ENCODE data around the gene COLEC12. TPM values are rescaled to one million over a fixed set of nuclear protein-coding genes. Genes with fewer than 3 reads are reported as not detected.

The COLEC12 gene
- polyA plus RNA-seq, 6 donors from 2014 or later: not detected

DNA sequence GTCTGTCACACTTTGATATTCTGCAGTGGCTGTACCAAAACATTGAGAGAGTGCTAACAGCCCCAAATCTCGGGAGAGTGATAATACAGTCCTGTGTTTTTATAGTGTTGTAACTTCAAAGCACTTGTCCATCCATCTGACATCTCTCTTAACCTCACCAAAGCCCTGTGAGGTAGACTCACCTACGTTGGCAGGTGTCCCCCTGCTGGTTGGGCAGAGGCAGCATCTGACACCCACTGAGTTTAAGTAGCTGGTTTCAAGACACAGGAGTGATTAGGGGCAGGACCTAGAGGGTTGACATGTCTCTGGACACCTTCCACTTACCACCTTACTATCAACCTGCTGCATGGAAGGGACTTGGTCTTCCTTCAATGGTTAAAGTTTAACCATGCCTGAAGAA is 22.9 kb downstream of the COLEC12 start:
- H3K27ac Mint-ChIP-seq: no peak overlapping the region
- no peaks in the 10 kb centered on the region for H3K9me3 Mint-ChIP-seq
- H3K36me3 Mint-ChIP-seq: no peaks in the 10 kb centered on the region
- H3K4me3 Mint-ChIP-seq: no peak overlapping the region
- DNase-seq: no peak
- no peak for ATAC-seq (ENCODE audit: low read depth in 2 of 2)
- peaks cover 0 to 20% (median 0%) of the 10 kb centered on the region in 3 donors for H3K27me3 Mint-ChIP-seq
- H3K4me1 Mint-ChIP-seq: no peaks in the 10 kb centered on the region

DNA sequence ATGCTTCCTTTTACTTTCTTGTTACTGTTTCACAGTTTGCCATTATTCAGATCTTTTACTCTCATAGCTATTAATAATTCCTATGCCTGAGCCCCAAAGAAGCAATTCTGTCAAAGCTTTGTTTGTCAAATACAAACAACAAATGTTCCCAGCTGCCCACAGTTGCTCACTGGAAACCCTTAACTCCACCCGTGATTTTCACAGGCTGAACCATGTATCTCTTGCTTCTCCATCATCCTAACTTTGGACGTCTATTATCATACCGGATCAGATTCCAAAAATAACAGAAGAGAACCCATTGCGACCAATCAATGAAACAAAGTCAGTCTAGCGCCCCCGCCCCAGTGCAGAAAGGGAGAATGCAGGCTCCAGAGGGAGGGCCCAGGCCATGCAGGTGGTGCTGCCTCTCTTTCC is 24.2 kb downstream of the COLEC12 start:
- H3K36me3 Mint-ChIP-seq: no peaks in the 10 kb centered on the region
- no peaks in the 10 kb centered on the region for H3K9me3 Mint-ChIP-seq
- H3K27ac Mint-ChIP-seq: no peak overlapping the region
- H3K4me1 Mint-ChIP-seq: no peaks in the 10 kb centered on the region
- no peak for DNase-seq
- H3K4me3 Mint-ChIP-seq: no peak overlapping the region
- ATAC-seq (ENCODE audit: low read depth in 2 of 2): no peak
- H3K27me3 Mint-ChIP-seq: peaks cover 0 to 20% (median 0%) of the 10 kb centered on the region in 3 donors

DNA sequence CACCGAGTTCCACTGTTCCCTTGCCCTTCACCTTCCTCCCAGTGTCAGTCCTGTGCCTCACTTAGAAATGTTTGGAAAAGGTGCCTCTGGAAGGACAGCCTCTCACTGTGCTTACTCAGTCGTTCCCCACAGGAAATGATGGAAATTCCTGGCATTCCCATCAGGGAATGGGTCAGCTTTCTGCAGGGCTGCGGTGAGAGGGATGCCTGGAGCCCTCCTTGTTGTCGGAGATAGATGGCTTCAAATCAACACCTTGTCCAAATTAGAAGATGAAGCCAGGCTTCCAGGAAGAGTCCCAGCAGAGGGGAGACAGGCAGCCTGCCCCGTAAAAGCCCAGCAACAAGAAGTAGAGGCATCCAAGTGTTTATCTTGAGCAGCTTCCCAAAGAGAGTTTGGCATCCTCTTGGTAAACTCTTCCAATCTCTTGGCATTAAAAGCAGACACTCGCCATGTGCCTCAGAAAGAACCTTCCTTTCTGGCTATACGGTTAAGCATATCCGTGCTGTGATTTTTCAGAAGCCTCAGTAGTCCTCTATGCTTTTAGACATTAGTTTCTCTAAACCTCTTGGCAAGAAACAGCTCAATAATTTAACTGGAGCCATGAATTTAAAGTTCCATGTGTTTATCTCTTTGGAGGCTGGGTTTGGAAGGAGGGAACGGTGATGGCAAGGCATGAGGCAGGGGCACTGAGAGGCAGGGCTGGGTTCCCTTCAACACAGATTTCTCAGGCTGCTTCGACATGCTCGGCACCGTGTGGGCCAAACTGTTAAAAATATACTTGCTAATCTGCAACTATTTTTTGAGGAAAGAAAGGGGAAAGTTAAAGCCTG is 25.1 kb downstream of the COLEC12 start:
- no peak for DNase-seq
- no peaks in the 10 kb centered on the region for H3K36me3 Mint-ChIP-seq
- H3K27ac Mint-ChIP-seq: no peak overlapping the region
- H3K9me3 Mint-ChIP-seq: no peaks in the 10 kb centered on the region
- peaks cover 0 to 20% (median 0%) of the 10 kb centered on the region in 3 donors for H3K27me3 Mint-ChIP-seq
- no peak overlapping the region for H3K4me3 Mint-ChIP-seq
- H3K4me1 Mint-ChIP-seq: no peaks in the 10 kb centered on the region
- no peak for ATAC-seq (ENCODE audit: low read depth in 2 of 2)

DNA sequence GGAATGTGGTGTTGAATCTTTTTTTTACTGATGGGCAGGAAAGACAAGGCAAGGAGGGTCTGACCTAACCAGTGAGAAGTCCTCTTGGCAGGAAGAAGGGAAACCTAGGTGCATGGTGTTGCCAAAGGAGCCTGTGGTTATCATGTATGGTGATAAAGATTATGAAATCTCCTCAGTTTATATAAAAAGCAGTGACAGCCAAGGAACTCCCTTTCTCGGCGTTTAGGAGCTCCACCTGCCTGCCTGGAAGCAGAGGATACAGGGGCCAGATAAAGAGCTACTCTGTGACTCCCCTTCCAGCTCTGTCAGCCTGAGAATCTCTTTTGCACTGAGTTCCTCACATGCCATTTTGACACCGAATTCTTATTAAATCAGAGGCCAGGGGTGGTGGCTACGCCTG is 26.1 kb downstream of the COLEC12 start:
- DNase-seq (no peak), ATAC-seq (ENCODE audit: low read depth in 2 of 2) (no peak)
- Mint-ChIP-seq H3K4me1 (no peaks in the 10 kb centered on the region), H3K27me3 (peaks cover 0 to 10% (median 0%) of the 10 kb centered on the region in 3 donors), H3K4me3 (no peak overlapping the region), H3K9me3 (no peaks in the 10 kb centered on the region), H3K27ac (no peak overlapping the region), H3K36me3 (no peaks in the 10 kb centered on the region)

DNA sequence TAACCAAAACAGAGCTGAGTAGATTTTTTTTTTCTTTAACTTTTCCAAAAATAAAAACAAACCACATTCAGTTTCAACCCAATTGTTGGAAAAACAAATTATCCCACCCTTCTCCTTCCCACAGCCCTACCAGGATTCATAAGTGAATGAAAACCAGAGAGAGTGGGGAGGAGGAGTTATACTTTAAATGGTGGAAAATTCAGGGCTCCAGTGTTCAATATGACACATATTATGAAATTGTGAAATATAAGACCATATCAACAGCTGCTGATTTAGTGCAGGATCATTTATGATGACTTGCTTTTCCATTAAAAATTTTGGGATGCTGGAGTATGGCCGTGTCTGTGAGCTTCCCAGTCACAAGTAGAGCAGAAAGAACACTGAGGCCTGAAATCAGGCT is 26.7 kb downstream of the COLEC12 start:
- Mint-ChIP-seq H3K27me3 (peaks cover 0 to 5% (median 0%) of the 10 kb centered on the region in 3 donors), H3K27ac (no peak overlapping the region), H3K4me3 (no peak overlapping the region), H3K36me3 (no peaks in the 10 kb centered on the region), H3K9me3 (no peaks in the 10 kb centered on the region), H3K4me1 (no peaks in the 10 kb centered on the region)
- ATAC-seq (ENCODE audit: low read depth in 2 of 2) (no peak), DNase-seq (no peak)

DNA sequence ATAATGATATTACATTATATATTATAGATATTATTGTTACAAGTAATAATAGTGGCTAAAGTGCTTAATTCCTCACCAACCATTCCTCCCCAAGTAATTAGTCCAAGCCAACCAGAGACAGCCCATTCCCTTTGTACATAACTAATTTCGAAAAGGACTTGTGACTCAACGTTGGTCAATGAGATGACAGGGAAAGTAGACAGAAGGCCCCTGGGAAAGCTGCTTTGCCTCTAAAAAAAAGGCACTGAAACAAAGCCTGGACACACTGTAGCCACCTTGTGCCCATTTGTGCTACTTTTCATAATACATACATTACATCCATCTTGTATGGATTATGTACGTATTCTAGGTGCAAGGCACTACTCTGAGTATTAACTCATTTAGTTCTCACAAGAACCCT is 28.8 kb downstream of the COLEC12 start:
- Mint-ChIP-seq H3K36me3 (no peaks in the 10 kb centered on the region), H3K9me3 (no peaks in the 10 kb centered on the region), H3K27ac (no peak overlapping the region), H3K27me3 (peaks cover 0 to 6% (median 0%) of the 10 kb centered on the region in 3 donors), H3K4me1 (no peaks in the 10 kb centered on the region), H3K4me3 (no peak overlapping the region)
- DNase-seq: no peak
- ATAC-seq (ENCODE audit: low read depth in 2 of 2): no peak

DNA sequence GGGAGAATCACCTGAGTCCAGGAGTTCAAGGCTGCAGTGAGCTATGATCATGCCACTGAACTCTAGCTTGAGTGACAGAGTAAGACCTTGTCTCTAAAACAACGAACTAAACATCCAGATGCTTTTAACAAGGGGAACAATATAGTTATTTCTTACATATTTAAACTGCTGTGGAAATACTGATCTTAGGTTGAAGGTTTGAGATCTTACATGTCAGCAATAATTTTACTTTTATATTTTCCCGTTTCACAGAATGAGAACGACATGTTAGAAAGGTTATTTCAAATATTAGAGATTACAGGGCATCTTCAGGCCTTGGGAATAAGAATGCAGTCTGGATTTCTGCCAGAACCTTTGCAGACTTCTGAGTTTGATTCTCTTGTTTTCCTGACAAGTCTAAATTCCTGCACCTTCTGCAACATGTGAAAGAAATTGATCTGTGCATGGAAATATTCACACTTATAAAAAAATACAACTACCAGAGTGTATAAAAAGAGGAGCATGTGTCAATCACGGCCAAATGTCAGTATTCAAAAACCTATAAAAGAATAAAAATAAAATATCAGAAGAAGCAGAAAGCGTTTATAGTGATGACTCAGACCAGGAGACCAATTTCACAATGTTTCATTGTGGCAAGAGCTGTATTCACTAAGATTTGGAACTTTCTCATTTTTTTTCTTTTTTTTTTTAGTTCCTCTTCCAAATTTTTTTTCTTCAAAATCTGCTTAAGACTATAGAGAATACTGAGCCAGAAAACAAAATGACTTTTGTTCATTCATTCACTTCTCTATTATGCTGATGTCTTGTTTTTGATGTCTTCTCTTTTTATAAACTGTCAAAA is 29.6 kb downstream of the COLEC12 start:
- Mint-ChIP-seq H3K9me3 (no peaks in the 10 kb centered on the region), H3K36me3 (no peaks in the 10 kb centered on the region), H3K27ac (no peak overlapping the region), H3K4me3 (no peak overlapping the region), H3K27me3 (peaks cover 0 to 12% (median 0%) of the 10 kb centered on the region in 3 donors), H3K4me1 (no peaks in the 10 kb centered on the region)
- DNase-seq (no peak), ATAC-seq (ENCODE audit: low read depth in 2 of 2) (no peak)

DNA sequence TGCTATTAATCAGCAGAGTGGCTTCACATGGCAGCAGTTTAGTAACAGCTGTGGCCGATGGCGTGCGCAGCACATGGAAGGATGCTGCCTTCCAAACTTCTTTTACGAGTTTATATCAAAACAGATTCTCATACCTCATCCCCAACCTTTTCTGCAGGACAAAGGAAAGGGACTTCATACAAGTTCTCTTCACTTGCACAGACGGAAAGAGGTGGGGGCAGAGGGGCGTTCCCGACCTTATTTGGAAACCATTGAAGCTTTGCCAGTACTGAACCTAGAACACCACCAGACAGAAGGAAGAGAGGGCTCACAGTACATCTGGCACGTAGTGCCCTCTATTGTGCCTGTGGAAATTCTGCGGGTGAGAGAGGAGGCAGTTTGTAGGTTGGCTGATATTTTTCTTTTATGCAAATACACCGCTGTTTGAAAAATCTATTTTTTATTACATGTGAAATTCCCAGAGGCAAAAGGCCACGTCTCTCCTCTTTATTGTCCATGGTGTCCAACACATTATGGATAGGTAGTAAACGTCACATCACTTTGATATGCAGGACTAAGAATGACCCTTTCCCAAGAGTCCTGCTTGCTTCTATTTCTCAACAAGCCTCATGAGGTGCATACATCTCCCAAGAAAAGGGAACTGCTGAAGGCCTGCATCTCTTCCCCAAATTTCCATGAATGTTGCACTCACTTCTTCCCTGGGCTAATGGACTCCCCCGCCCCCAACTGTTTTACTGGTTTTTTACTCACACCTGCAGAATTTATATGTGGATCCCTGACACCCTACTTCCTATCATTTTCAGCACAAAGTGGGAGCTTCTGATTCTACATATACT is 31.3 kb downstream of the COLEC12 start:
- H3K27ac Mint-ChIP-seq: peak overlapping the region in 1 of 6 donors; percentile 19
- H3K9me3 Mint-ChIP-seq: no peaks in the 10 kb centered on the region
- DNase-seq (no peak), ATAC-seq (ENCODE audit: low read depth in 2 of 2) (peak in 1 of 2 donors; percentile 40)
- H3K4me1 Mint-ChIP-seq: peaks cover 2 to 3% (median 3%) of the 10 kb centered on the region in 3 donors
- H3K27me3 Mint-ChIP-seq: peaks cover 3 to 14% (median 5%) of the 10 kb centered on the region in 3 donors
- H3K4me3 Mint-ChIP-seq: no peak overlapping the region
- H3K36me3 Mint-ChIP-seq: no peaks in the 10 kb centered on the region

DNA sequence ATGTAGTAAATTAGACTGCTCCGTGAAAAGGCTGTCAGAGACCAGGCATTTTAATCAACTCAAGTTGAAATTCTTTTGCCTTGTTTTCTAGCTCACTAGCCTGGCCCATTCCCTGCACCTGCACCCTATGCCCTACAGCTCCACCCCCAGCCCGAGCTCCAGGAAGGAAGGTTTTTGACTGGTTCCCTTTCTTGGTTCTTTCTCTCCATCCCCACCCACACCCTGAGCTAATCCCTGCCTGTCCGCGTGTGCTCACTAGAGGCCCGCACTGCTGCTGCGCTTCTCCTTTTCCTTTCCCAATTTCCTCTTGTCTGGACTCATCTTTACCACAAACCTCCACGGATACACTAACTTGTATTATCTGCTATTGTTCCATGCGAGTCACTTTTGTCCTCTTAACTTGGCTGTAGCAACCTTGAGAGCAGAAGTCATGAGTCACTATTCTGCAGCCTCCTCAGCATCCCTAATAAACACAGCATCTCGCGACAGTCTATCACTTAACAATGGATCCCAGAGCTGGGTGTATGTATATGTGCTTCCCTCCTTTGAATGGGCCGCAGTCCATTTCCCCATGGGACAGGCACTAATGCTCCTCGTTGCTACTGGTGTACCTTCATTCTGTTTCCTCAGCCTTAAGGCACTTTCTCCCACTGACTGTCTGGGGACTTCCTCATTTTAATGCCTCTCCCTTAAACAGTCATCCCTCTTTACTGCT is 36.5 kb downstream of the COLEC12 start:
- peaks cover 7 to 11% (median 10%) of the 10 kb centered on the region in 3 donors for H3K4me1 Mint-ChIP-seq
- H3K36me3 Mint-ChIP-seq: no peaks in the 10 kb centered on the region
- ATAC-seq (ENCODE audit: low read depth in 2 of 2): no peak
- DNase-seq: no peak
- H3K9me3 Mint-ChIP-seq: peaks cover 0 to 8% (median 0%) of the 10 kb centered on the region in 7 donors
- H3K4me3 Mint-ChIP-seq: no peak overlapping the region
- H3K27ac Mint-ChIP-seq: no peak overlapping the region
- peaks cover 6 to 25% (median 9%) of the 10 kb centered on the region in 3 donors for H3K27me3 Mint-ChIP-seq

DNA sequence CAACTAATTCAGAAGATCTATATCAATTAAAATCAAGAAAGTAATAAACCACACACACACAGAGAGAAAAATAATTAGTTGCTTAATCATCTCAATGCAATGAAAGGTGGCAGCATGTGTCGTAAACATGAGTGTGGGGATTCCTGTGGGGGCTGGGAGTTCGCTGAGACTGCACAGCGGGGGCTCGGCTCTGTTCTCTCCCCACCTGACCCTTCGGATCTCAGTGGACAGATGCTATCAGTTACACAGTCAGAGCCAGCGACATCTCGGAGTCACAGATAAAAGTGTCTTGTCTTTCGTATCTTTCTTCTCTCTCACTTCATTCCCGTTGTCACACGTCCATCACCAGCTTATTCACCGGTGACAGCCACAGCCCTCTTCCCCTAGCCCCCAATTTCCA is 37.1 kb downstream of the COLEC12 start:
- H3K27me3 Mint-ChIP-seq: peaks cover 6 to 25% (median 9%) of the 10 kb centered on the region in 3 donors
- ATAC-seq (ENCODE audit: low read depth in 2 of 2): no peak
- H3K36me3 Mint-ChIP-seq: no peaks in the 10 kb centered on the region

DNA sequence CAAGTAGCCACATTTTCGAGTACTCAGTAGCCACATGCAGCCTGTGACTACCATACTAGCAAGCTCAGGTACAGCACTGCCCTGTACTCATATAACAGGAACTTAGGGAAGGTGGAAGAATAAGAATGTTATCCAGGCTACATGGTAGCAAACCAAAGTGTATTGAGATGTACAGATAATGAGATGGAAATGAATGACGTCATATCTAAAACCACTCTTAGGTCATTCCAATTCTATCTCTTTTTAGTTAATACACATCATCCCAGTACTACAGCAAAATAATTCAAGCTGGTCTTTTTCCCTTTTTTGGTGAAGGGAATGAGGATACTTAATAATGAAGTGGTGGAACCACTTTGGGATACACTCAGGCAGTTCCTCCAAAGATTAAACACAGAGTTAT is 38.7 kb downstream of the COLEC12 start:
- Mint-ChIP-seq H3K36me3 (no peaks in the 10 kb centered on the region), H3K27ac (no peak overlapping the region), H3K4me3 (no peak overlapping the region), H3K27me3 (peaks cover 9 to 24% (median 11%) of the 10 kb centered on the region in 3 donors), H3K9me3 (peaks cover 0 to 8% (median 0%) of the 10 kb centered on the region in 7 donors), H3K4me1 (peaks cover 7 to 15% (median 11%) of the 10 kb centered on the region in 3 donors)
- no peak for DNase-seq
- ATAC-seq (ENCODE audit: low read depth in 2 of 2): no peak

More for the DNA sequence above, 37.1 kb downstream of the COLEC12 start:
- Mint-ChIP-seq H3K4me1 (peaks cover 7 to 11% (median 10%) of the 10 kb centered on the region in 3 donors), H3K27ac (no peak overlapping the region), H3K4me3 (no peak overlapping the region), H3K9me3 (peaks cover 0 to 8% (median 0%) of the 10 kb centered on the region in 7 donors)
- no peak for DNase-seq

DNA sequence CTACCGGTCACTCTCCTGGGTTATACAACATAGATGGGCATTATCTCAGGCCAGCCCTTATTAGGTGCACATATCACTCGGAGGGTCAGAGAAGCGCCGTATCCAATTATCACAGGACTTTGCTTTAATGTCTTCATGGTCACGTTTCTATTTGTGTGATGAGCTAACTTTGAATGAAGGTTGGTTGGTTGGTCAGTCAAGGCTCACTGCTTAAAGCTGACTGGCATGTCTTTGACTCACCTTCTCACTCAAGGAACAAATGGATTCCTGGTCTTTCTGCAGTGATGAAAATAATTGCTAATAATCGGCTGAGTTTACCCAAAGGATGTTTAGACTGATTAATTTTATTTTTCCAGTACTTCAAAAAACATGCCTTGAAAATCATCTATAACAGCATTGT is 39.7 kb downstream of the COLEC12 start:
- DNase-seq (no peak), ATAC-seq (ENCODE audit: low read depth in 2 of 2) (no peak)
- H3K27me3 Mint-ChIP-seq: peaks cover 9 to 18% (median 11%) of the 10 kb centered on the region in 3 donors
- H3K9me3 Mint-ChIP-seq: peaks cover 0 to 8% (median 0%) of the 10 kb centered on the region in 7 donors
- H3K4me3 Mint-ChIP-seq: no peak overlapping the region
- H3K36me3 Mint-ChIP-seq: no peaks in the 10 kb centered on the region
- no peak overlapping the region for H3K27ac Mint-ChIP-seq
- H3K4me1 Mint-ChIP-seq: peaks cover 7 to 15% (median 11%) of the 10 kb centered on the region in 3 donors

Data from naive B cell (primary cell).